ENCODE measurements around the gene MAPK4. TPM values are rescaled to one million over a fixed set of nuclear protein-coding genes. Genes with fewer than 3 reads are reported as not detected.

MAPK4 gene
- total RNA-seq, 1 donor from 2014 or later, result 2.2 TPM

DNA sequence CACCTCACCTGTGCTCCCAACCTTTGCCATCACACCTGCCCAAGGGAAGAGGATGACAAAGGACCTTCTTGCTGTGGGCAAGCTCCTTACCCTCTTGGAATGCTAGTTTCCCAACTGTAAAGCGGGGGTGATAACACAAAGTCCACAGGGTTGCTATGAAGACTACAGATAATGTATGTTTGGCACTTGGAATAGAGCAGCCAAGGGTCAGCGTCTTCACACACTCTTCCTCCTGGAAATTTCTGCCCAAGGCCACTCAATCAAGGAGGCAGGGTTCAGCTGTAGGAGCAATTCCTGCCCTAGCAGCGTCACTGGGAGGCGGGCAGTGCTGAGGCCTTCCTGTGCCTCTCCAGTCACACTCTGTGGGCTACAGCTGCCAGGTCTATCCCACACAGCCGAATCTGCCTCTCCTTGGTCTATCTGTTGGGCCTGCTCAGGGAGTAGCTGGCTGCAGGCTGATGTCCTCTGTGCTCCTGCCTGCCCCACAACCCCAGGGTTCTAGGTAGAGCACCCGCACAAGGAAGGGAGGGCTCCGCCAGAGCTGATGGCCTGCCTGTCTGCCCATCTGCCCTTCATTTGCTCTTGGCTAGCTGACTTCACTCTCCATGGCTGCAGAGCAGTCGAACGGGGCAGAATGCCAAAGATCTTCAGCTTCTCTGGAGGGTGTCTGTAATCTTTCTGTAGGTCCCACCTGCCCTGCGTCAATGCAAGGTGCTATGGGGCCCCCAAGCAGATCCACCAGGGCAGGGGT, 168.0 kb downstream of the MAPK4 start:
- no peaks in the 10 kb centered on the region for H3K4me1 ChIP-seq
- intact Hi-C loops (cut with DNase I), result no loop called here

DNA sequence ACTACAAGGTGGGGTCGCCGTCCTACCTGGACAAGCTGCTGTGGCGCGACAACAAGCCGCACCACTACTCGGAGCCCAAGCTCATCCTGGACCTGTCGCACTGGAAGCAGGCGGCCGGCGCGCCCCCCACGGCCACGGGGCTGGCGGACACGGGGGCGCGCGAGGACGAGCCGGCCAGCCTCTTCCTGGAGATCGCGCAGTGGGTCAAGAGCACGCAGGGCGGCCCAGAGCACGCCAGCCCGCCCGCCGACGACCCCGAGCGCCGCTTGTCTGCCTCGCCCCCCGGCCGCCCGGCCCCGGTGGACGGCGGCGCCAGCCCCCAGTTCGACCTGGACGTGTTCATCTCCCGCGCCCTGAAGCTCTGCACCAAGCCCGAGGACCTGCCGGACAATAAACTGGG, 169.5 kb downstream of the MAPK4 start:
- Histone ChIP-seq H3K4me1 (no peaks in the 10 kb centered on the region), H3K36me3 (no peaks in the 10 kb centered on the region), H3K9me3 (no peaks in the 10 kb centered on the region), H3K27me3 (no peaks in the 10 kb centered on the region), H3K27ac (no peak overlapping the region), H3K4me3 (no peak overlapping the region)
- TF ChIP-seq, protein P1, sequence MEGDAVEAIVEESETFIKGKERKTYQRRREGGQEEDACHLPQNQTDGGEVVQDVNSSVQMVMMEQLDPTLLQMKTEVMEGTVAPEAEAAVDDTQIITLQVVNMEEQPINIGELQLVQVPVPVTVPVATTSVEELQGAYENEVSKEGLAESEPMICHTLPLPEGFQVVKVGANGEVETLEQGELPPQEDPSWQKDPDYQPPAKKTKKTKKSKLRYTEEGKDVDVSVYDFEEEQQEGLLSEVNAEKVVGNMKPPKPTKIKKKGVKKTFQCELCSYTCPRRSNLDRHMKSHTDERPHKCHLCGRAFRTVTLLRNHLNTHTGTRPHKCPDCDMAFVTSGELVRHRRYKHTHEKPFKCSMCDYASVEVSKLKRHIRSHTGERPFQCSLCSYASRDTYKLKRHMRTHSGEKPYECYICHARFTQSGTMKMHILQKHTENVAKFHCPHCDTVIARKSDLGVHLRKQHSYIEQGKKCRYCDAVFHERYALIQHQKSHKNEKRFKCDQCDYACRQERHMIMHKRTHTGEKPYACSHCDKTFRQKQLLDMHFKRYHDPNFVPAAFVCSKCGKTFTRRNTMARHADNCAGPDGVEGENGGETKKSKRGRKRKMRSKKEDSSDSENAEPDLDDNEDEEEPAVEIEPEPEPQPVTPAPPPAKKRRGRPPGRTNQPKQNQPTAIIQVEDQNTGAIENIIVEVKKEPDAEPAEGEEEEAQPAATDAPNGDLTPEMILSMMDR (IDR thresholded peaks at IDR 0.05), result no peak
- no peak for TF ChIP-seq POLR2AphosphoS5 (IDR thresholded peaks at IDR 0.05; ENCODE audit: insufficient read depth in 1 of 2, low read depth in 1 of 2)
- no peak for TF ChIP-seq POLR2A (IDR thresholded peaks at IDR 0.05)
- no peak for DNase-seq (ENCODE audit: extremely low spot score in 2 of 2)
- intact Hi-C loops (cut with DNase I), result no loop called here

More for the DNA sequence above, 168.0 kb downstream of the MAPK4 start:
- Histone ChIP-seq H3K9me3 (no peaks in the 10 kb centered on the region), H3K27ac (no peak overlapping the region), H3K36me3 (no peaks in the 10 kb centered on the region), H3K4me3 (no peak overlapping the region), H3K27me3 (no peaks in the 10 kb centered on the region)
- DNase-seq (ENCODE audit: extremely low spot score in 2 of 2), result no peak
- no peak for TF ChIP-seq POLR2AphosphoS5 (IDR thresholded peaks at IDR 0.05; ENCODE audit: insufficient read depth in 1 of 2, low read depth in 1 of 2)
- TF ChIP-seq POLR2A (IDR thresholded peaks at IDR 0.05), result no peak
- TF ChIP-seq, protein P1 (IDR thresholded peaks at IDR 0.05), result no peak

DNA sequence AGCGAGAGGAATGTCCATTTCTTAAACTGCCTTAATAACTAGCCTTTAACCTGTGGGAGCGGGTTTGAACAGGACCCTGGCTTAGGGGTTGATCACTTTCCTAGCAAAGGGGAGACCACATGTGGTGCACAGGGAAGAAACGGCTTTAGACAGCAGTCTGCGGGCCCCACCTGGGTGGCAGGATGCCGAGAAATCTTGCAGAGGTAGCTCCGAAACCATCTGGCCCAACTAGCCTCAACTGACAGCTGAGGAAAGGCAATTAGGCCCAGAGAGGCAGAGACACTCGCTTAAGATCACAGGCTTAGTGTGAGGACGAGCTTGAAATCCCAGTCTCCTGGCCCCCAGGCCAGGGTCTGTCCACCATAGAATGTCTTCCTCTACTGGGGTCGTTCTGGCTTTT, 170.1 kb downstream of the MAPK4 start:
- TF ChIP-seq POLR2AphosphoS5 (IDR thresholded peaks at IDR 0.05; ENCODE audit: insufficient read depth in 1 of 2, low read depth in 1 of 2), result no peak
- TF ChIP-seq, protein P1 (IDR thresholded peaks at IDR 0.05), result no peak
- no peak for TF ChIP-seq POLR2A (IDR thresholded peaks at IDR 0.05)
- Histone ChIP-seq H3K27me3 (no peaks in the 10 kb centered on the region), H3K27ac (no peak overlapping the region), H3K36me3 (no peaks in the 10 kb centered on the region), H3K9me3 (no peaks in the 10 kb centered on the region), H3K4me1 (no peaks in the 10 kb centered on the region), H3K4me3 (no peak overlapping the region)
- DNase-seq (ENCODE audit: extremely low spot score in 2 of 2), result no peak
- intact Hi-C loops (cut with DNase I), result no loop called here

DNA sequence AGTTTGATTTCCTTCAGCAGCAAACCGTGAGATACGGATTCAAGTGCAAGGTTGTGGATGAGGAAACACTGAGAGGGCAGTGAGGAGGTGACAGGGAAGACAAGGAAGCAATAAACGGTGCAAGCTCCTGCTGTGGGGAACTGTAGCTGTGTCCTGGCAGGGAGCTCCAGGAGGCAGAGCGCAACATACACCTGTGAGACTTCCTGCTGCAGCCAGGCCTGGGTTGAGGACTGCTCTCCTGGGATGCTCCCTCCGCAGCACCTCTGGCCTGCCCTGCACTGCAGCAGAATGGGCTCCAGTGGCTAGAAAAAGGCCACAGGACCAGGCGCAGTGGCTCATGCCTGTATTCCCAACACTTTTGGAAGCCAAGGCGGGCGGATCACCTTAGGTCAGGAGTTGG, 174.5 kb downstream of the MAPK4 start:
- DNase-seq (ENCODE audit: extremely low spot score in 2 of 2), result no peak
- intact Hi-C loops (cut with DNase I), result no loop called here
- H3K36me3 ChIP-seq, result no peaks in the 10 kb centered on the region
- H3K4me3 ChIP-seq, result no peak overlapping the region
- H3K4me1 ChIP-seq, result no peaks in the 10 kb centered on the region
- TF ChIP-seq POLR2AphosphoS5 (IDR thresholded peaks at IDR 0.05; ENCODE audit: insufficient read depth in 1 of 2, low read depth in 1 of 2), result no peak
- no peak for TF ChIP-seq POLR2A (IDR thresholded peaks at IDR 0.05)
- TF ChIP-seq, protein P1 (IDR thresholded peaks at IDR 0.05), result no peak
- H3K27me3 ChIP-seq, result no peaks in the 10 kb centered on the region
- H3K27ac ChIP-seq, result no peak overlapping the region
- H3K9me3 ChIP-seq, result no peaks in the 10 kb centered on the region

DNA sequence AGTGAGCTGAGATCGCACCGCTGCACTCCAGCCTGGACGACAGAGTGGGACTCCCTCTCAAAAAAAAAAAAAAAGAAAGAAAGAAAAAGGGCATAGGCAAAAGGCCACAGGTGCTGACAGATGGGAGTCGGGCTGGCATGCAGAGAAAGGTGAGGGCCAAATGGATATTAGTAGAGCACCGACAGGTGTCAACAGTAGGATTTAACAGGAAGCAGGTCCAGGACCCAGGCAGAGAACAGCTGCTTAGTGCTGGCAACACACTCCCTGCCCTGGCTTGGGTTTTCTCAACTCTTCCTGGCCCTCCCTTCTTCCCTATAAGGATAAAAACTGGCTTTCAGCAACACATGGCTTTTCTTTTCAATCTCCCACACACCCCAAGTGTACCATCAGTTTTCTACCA, 175.0 kb downstream of the MAPK4 start:
- intact Hi-C loops (cut with DNase I), result no loop called here
- DNase-seq (ENCODE audit: extremely low spot score in 2 of 2), result no peak
- no peak overlapping the region for H3K4me3 ChIP-seq

More for the DNA sequence above, 175.0 kb downstream of the MAPK4 start:
- no peaks in the 10 kb centered on the region for H3K27me3 ChIP-seq
- H3K36me3 ChIP-seq, result no peaks in the 10 kb centered on the region
- H3K4me1 ChIP-seq, result no peaks in the 10 kb centered on the region
- TF ChIP-seq, protein P1 (IDR thresholded peaks at IDR 0.05), result no peak
- TF ChIP-seq POLR2AphosphoS5 (IDR thresholded peaks at IDR 0.05; ENCODE audit: insufficient read depth in 1 of 2, low read depth in 1 of 2) (no peak), POLR2A (IDR thresholded peaks at IDR 0.05) (no peak)
- no peaks in the 10 kb centered on the region for H3K9me3 ChIP-seq
- no peak overlapping the region for H3K27ac ChIP-seq
